ENCODE results near the gene SLC38A8.

The SLC38A8 gene

GRCh38 chr16:83996481-83997252 lies 45.9 kb downstream of the SLC38A8 start:
- no peak for DNase-seq (ENCODE audit: low read depth)

DNA sequence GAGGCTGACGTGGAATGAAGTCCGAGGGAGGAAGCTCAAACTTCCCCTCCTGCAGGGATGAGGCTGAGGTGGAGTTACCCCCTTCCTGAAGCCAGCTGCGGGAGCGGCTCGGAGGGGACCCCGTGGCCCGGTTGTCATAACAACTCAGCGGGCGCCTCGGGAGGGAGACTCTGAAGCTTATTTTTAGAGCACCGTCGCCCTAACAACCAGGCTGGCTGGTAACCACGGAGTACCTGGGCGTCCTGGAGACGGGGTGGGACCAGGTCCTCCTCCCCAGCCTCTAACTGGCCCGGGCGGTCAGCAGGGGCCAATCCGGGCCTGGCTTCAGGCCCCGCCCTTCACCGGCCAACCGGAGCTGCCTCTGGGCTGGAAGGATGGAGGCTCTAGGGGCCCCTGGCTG lies 46.8 kb downstream of the SLC38A8 start:
- DNase-seq (ENCODE audit: low read depth), result no peak

GRCh38 chr16:83994703-83995102 lies 47.9 kb downstream of the SLC38A8 start:
- no peak for DNase-seq (ENCODE audit: low read depth)

DNA sequence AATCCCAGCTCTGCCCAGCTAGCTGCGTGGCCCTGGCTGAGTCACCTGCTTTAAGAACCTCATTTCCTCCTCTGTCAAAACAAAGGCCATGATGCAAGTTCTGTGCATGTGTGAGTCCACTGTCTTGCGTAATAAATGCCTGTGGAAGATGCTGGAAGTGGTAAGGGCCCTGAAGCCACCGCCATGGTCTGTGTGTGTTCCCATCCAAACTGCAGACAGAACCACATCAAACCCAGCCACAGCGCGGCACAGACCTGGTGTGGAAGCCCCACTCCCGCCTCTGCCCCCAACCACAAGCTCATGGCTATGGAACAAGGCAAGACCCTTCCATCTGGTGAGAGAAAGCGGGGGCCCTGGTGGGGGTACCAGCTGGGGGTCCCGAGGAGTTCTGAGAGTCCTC lies 48.5 kb downstream of the SLC38A8 start:
- no peak for DNase-seq (ENCODE audit: low read depth)

DNA sequence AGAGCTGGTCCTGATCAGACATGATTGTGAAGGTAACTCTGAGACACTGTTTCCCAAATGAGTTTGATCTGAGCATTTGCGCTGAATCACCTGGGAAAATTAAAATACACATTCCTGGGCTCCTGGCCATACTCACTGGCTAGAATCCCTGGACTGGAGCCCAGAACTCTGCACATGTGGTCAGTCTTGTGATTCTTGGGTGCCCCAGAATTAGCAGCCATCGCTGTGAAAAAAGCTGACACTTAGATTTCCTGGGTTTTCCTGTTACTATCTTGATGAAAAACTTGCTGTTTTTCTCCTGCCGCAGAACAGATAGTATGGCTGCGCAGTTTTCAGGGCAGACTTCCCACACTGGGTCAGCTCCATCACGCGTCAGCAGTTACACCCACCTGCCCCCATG lies 50.0 kb downstream of the SLC38A8 start:
- DNase-seq (ENCODE audit: low read depth), result no peak

DNA sequence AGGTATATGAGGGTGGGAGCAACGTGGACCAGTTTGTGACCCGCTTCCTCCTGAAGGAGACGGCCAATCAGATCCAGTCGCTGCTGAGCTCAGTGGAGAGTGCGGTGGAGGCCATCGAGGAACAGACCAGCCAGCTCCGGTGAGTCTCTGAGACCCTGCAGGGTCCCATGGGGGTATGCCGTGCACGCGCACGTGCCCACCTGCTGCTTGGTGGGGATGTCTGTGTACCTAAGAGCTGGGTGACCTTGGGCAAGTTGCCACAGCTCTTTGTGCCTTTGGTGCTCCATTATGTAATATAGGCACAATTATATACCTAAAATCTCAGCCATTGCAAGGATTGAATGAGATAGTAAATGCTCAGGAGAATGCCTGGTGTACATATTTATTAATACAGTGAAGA lies 52.1 kb downstream of the SLC38A8 start:
- DNase-seq (ENCODE audit: low read depth), result no peak

GRCh38 chr16:83989300-83989699 lies 53.3 kb downstream of the SLC38A8 start:
- DNase-seq (ENCODE audit: low read depth), result no peak

DNA sequence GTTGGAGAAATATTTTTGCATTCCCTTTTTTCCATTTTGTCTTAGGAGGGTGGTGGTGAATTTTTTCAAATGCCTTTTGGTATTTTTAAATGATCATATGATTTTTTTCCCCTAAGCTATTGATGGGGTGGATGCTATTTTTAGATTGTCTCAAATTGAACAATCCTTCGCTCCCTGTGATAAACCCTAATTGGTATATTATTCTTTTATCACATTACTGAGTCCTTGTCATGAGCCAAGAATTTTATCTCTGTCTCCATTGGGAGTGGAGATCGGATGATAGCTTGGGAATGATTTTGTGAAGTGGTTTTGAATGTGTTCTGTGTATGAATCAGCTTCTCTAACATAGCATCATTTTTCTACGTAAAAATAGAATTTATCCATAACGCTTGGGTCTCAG lies 59.1 kb downstream of the SLC38A8 start:
- DNase-seq (ENCODE audit: low read depth), result no peak

GRCh38 chr16:83981799-83982198 lies 60.8 kb downstream of the SLC38A8 start:
- DNase-seq (ENCODE audit: low read depth), result no peak

- no peak for DNase-seq (ENCODE audit: low read depth)
These were observed 61.8 kb downstream of the SLC38A8 start for GRCh38 chr16:83980794-83981193.

DNA sequence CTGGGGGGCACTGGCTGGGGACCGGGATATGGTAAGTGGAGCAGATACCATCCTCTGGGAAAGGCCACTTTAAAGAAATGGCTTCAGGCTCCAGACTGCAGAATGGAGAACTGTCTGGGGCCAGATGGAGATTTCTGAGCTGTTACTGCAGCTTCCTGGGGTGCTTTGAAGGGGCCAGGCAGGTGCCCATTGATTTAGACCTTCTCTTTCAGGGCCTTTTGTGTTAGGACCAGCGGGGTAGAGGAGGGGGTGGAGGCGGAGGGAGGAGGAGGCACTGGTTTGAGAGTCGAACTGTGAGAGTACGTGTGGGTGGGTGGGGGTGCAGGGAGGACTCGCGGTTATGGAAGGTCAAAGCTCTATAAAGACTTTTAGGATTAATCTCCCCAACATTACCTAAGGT lies 63.2 kb downstream of the SLC38A8 start:
- no peak for DNase-seq (ENCODE audit: low read depth)

DNA sequence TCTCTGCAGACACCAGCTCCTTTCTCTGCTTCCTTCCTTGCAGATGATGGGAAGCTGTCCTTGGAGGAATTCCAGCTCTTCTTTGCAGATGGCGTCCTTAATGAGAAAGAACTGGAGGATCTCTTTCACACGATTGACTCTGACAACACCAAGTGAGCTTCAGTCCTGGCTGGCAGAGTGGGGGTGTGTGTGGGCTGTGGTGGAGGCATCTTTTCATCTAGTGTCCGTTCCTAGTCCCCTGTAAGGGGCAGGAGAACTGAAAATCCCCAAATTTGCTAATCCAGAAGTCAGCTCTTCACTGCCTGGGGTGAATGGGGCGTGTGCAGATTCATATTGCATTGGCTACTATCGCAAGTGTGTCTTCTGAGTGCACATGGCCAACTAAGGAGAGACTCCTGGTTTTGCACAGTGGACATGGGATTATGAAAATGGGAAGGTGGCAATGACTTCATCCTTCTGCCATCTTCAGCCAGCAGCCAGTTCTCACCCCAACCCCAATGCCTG lies 64.1 kb downstream of the SLC38A8 start:
- no peak for DNase-seq (ENCODE audit: low read depth)

DNA sequence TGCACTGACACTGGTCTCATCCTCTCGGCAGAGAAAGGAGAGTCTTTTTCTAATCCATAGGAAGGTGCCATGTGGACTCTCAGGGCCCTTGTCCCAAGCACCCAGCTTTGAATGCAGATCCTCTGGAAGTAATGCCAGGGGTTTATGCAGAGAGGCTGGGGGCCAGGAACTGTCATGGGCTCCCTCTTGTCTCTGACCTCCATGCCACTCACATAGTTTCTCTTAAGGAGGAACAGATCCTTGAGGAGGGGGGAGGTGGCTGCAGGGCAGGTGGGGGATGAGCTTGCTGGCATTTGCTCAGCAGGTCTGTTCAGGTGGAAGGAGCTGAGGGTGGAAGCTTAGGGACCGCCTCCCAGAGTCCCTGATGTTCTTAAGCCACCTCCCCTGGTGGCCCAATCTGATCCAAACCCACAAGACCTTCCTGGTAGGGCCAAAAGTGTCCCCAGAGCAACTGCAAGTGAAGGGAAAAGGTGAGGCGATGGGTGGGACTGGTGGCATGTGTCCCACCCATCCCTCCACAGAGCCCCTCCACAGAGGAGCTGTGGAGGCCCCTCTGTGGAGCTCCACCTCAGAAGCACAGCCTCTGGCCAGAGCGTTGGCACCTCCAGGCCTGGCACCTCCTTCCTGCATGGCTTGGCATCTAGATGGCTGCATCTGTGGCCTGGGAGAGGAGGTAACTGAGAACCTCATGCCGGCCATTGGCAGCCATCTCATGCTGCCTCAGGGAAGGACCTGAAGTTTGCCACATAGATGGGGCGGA lies 65.4 kb downstream of the SLC38A8 start:
- no peak for DNase-seq (ENCODE audit: low read depth)

DNA sequence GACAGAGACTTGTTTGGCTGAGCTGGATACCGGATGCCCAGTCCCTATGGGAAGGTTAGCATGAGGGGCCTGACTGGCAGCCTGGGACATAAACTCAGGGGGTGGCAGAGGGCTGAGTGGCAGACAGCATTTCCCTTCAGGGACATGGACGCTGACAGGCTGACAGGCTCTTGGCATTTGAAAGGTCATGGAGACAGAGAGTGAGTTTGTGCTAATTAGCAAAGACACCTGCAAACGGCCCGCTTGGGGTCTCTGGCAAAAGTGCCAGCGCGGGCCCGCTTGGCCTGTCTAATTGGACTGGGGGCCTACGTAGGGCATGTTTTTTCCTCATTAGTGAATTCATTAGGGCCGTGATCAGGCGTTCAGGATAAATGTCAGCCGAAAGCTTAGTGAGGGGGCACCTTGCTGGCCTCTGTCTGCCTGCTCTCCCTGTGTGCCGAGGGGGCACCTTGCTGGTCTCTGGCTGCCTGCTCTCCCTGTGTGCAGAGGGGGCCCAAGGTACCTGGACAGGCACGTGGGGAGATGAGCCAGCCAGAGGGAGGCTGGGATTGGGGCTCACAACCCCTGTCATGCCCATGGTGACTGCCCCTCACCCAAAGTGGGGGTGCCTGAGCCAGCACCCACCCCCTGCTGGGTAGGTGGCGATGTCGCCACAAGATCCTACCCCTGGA lies 66.9 kb downstream of the SLC38A8 start:
- DNase-seq (ENCODE audit: low read depth), result no peak

- no peak for DNase-seq (ENCODE audit: low read depth)
These were observed 68.1 kb downstream of the SLC38A8 start for GRCh38 chr16:83974475-83974874.

DNA sequence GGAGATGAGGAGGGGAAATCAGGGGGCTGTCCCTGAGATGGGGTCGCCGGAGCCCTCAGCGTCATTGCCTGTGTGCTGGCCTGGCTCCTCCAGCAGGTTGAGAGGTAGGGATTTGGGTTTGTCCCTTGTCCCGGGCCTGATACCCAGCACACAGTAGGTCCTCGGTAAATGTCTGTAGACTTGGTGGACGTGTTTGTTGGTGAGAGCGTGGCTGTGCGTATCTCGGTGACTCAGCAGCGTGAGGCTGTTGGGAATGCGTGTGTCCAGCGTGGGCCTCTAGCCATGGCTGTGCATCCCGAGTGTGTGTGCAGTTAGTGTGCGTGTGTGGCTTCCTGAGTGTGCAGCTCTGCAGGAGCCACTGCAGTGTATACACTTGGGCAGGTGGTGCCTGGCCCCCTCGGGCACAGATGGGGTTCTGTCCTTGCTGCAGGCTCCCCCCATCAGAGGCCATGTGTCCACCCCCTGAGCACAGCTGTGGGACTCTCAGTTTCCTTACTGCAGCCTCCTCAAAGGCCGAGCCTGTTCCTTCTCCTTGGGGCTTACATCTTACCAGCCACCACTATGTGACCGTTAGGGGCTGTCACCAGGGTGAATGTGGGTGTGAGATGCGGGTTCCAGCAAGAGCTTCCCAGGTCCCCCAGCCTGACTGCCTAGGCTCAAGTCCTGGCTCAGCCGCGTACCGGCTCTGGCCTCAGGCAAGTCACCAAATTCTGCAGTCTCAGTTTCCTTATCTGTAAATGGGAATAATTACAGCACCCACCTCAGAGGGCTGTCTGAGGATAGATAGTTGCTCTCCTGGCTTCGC lies 68.8 kb downstream of the SLC38A8 start:
- DNase-seq (ENCODE audit: low read depth), result no peak

GRCh38 chr16:83973077-83973476 lies 69.5 kb downstream of the SLC38A8 start:
- DNase-seq (ENCODE audit: low read depth), result no peak

DNA sequence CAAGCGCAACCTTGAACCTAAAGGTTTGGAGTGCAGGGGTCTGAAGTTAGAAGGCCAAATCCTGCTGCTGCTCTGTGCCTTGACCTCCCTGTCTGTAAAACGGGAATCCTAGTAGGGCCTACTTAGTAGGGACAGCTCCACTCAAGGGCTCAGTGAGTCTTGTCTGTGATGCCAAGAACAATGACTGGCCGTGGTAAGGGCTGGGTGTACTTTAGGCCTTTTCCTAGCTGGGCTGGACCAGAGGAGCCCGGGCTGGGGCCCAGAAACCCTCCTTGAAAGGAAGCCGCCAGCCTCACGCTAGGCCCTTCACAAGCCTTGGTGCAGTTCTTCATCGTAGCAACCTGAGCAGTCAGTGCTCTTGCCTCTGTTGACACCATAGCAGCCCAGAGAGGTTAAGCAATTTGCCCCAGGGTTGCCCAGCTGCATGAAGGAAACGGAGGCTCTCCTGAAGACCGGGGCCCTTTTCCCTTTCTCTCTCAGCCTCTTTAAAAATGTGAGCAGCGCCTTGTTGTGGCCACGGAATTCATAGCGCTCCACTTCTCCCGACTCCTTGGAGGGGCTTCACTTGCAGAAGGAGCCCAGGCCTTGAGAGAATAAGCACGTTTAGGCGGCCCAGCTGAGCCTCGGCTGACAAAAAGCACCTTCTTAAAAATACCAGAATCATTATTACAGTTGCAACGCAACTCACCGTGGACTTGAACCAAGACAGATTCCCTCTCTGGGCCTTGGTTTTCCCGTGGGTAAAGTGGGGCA lies 70.2 kb downstream of the SLC38A8 start:
- no peak for DNase-seq (ENCODE audit: low read depth)

DNA sequence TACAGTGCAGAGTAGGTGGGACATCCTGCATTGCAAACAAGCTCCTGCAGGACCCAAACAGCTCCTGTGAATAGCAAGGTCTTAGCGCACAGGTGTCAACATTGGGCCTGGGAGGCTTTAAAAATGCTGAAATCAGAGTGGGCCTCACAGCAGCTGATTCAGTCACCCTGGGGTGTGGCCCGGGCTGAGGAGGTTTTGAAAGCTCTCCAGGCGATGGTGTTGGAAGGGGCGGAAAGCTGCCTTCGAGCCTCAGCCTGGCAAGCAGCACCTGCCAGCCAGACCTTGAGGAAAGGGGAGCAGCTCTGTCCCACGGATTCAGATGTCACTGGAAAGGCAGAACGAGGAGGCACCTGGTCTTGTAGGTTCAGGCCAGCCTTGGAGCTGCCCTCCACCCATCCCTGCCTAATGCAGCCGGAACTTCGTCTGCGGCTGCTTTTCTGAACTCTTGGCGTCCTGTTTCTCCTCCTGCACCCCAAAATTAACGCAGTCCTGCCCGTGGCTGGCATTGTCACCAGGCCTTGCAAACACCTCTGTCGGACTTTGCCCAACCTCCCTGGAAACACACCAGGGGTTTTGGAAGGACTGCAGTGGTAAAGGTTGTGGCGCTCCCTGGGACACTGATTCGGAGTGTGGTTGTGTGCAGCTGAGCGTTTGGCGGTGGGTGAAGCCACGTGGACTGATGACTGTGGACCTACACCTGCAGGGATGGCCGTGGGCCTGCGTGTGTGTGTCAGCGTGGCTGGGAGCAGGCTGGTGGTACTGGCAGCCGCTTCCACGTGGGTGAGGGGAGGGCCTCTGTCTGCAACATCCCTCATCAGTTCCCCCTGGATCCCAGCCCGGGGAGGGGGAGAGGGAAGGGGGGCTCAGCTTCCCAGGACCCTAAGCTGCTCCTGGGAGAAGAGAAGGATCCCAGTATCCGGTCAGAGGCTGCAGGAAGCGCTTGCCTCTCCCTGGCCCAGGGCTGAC lies 71.1 kb downstream of the SLC38A8 start:
- DNase-seq (ENCODE audit: low read depth), result no peak

DNA sequence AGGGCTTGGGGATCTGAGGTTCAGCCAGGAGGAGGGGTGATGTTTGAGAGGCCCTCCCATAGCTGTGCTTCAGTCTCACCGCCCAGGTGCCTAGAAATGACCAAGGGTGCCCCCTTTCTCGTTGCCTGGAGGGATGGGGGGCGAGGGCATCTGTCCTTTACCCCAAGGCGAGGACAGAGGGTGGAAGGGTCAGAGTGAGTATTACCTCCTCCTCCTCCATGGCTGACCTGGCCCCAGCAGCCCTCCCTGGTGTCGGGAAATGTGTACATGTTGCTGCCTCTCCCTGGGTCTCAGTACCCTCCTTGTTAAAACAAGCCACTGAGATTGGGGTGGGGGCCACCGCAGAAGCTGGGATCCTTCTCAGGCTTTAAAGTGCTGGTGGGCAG lies 72.2 kb downstream of the SLC38A8 start:
- no peak for DNase-seq (ENCODE audit: low read depth)

Measured in CMK (cell line).